Measurements from ENCODE around the gene MPI.
"Not testable (repeated sequence)": the region's sequence is repeated elsewhere in the genome, so short reads cannot be mapped to it uniquely, and the experiment has no call there.

MPI gene

DNA sequence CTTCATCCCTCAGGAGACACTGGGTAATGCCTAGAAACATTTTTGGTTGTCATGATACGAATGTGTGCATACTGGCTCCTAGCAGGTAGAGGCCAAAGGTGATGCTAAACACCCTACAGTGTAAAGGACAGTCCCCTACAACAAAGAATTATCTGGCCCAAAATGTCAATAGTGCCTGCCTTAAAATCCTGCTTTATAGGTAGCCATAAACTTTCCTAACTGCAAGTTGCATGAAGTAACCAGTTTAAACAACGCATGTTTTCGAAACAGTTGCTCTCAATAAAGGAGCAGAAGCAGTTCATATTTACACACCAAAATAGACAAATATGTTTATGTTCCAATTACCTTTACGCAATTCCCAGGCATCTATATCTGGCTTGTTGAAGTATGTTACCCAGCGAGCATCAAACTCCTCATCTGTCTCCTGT is 38.9 kb downstream of the MPI start:
- TF ChIP-seq, protein P1, sequence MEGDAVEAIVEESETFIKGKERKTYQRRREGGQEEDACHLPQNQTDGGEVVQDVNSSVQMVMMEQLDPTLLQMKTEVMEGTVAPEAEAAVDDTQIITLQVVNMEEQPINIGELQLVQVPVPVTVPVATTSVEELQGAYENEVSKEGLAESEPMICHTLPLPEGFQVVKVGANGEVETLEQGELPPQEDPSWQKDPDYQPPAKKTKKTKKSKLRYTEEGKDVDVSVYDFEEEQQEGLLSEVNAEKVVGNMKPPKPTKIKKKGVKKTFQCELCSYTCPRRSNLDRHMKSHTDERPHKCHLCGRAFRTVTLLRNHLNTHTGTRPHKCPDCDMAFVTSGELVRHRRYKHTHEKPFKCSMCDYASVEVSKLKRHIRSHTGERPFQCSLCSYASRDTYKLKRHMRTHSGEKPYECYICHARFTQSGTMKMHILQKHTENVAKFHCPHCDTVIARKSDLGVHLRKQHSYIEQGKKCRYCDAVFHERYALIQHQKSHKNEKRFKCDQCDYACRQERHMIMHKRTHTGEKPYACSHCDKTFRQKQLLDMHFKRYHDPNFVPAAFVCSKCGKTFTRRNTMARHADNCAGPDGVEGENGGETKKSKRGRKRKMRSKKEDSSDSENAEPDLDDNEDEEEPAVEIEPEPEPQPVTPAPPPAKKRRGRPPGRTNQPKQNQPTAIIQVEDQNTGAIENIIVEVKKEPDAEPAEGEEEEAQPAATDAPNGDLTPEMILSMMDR (IDR thresholded peaks at IDR 0.05; ENCODE audit: insufficient read depth, low read length, poor library complexity, severe bottlenecking), result no peak
- no peaks in the 10 kb centered on the region for H3K27me3 ChIP-seq (replicated peaks; ENCODE audit: control insufficient read depth, insufficient read depth, low read length)
- no peak overlapping the region for H3K4me3 ChIP-seq (replicated peaks; ENCODE audit: low read depth, low read length)
- peaks cover 9% of the 10 kb centered on the region for H3K36me3 ChIP-seq (ENCODE audit: control insufficient read depth, insufficient read depth, low read length)
- no peak for DNase-seq (ENCODE audit: extremely low read depth, insufficient read length)

DNA sequence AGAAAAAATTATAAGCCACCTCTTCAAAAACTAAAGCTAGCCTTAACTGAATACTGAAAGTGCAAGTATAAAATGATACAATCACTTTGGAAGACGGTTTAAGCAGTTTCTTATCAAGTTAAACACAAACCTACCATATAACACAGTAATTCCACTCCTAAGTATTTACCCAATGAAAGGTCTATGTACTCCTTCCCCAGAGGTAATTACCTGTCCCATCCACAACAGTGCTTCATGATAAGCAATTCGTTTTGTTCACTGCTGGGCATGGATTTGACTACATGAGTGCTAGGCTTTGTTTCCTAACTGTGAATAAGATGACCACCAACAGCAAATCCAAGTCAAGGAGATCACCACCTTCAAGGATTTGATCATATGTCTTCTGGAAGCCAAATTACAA is 43.7 kb downstream of the MPI start:
- H3K36me3 ChIP-seq (ENCODE audit: control insufficient read depth, insufficient read depth, low read length), result peaks cover 5% of the 10 kb centered on the region
- no peak for DNase-seq (ENCODE audit: extremely low read depth, insufficient read length)
- no peaks in the 10 kb centered on the region for H3K27me3 ChIP-seq (replicated peaks; ENCODE audit: control insufficient read depth, insufficient read depth, low read length)
- TF ChIP-seq, protein P1 (IDR thresholded peaks at IDR 0.05; ENCODE audit: insufficient read depth, low read length, poor library complexity, severe bottlenecking), result no peak
- H3K4me3 ChIP-seq (replicated peaks; ENCODE audit: low read depth, low read length), result no peak overlapping the region

DNA sequence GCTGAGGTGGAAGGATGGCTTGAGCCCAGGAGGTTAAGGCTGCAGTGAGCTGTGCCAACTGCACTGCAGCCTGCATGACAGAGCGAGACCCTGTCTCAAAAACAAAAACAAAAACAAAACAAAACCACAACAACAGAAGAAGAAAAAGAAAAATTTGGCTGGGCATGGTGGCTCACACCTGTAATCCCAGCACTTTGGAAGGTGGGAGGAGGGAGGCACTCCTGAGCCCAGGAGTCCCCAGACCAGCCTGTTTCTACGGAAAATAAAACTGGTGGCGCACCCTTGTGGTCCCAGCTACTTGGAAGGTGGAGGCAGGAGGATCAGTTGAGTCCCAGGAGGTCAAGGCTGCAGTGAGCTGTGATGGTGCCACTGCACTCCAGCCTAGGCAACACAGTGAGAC is 45.4 kb downstream of the MPI start:
- not testable (repeated sequence) for H3K36me3 ChIP-seq (ENCODE audit: control insufficient read depth, insufficient read depth, low read length); H3K4me3 ChIP-seq (replicated peaks; ENCODE audit: low read depth, low read length); DNase-seq (ENCODE audit: extremely low read depth, insufficient read length); H3K27me3 ChIP-seq (replicated peaks; ENCODE audit: control insufficient read depth, insufficient read depth, low read length)
- TF ChIP-seq, protein P1 (IDR thresholded peaks at IDR 0.05; ENCODE audit: insufficient read depth, low read length, poor library complexity, severe bottlenecking), result peak; percentile 14

DNA sequence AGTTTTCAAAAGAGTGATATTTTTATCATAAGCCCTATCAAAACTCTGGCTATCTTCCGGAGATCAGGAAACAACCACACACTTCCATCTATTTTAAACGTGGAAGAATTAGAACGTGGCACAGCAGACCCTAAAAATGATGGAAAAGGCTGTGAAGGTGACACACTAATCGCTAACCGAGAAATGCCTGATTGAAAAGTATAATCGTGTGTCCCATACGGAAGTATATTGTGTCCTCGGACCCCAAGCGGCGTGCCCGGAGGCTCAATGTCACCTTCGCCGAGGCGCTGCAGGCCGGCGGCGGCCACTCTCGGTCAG is 47.4 kb downstream of the MPI start:
- no peaks in the 10 kb centered on the region for H3K27me3 ChIP-seq (replicated peaks; ENCODE audit: control insufficient read depth, insufficient read depth, low read length)
- no peaks in the 10 kb centered on the region for H3K36me3 ChIP-seq (ENCODE audit: control insufficient read depth, insufficient read depth, low read length)
- peak overlapping the region; percentile 99 for H3K4me3 ChIP-seq (replicated peaks; ENCODE audit: low read depth, low read length)
- DNase-seq (ENCODE audit: extremely low read depth, insufficient read length), result no peak
- TF ChIP-seq, protein P1 (IDR thresholded peaks at IDR 0.05; ENCODE audit: insufficient read depth, low read length, poor library complexity, severe bottlenecking), result no peak

DNA sequence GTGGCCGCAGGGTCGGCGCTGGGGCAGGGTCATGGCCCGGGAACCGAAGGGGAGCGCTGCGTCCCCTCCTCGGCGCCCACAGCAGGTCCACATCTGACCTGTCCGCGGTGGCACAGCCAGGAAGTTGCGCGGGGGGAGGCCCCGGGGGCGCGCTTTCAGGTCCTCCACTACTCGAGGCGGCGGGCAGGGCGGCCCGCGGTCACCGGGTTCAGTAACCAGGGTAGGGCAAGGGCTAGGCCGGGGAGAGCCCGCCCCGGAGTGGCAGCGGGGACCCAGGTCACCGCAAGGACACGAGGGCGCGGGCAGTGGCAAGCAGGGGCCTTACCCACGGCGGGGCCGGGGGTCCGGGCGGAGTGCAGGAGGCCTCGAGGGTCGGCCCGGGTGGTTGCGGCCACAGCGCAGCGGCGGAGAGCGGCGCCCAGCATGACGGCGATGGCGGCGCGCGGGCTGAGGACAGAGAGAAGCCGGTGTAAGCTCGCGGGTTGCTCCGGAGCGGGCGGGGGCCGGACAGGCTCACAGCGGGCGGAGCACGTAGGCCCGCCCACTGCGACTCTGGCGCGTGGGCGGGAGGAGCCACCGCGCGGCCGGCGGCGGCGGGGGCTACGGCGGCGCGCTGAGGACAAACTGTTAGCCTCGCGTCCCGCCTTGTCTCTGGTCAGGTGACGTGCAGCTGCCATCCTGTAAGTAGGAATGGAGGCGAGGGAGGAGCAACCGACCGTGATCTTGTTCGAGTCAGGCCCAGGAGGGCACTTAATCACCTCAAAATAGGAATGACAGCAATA is 47.9 kb downstream of the MPI start, which contains the start of gene COX5A:
COX5A (minus strand) TSS at position 484 of the 782 bp plus-strand sequence; CDS start at position 425, 59 bp downstream.
- Histone ChIP-seq H3K4me3 (replicated peaks; ENCODE audit: low read depth, low read length) (peak within 1 kb of the TSS; percentile 99), H3K36me3 (ENCODE audit: control insufficient read depth, insufficient read depth, low read length) (no peaks in the 10 kb centered on the region), H3K27me3 (replicated peaks; ENCODE audit: control insufficient read depth, insufficient read depth, low read length) (no peaks in the 10 kb centered on the region)
- TF ChIP-seq, protein P1 (IDR thresholded peaks at IDR 0.05; ENCODE audit: insufficient read depth, low read length, poor library complexity, severe bottlenecking), result no peak
- peak; percentile 98 for DNase-seq (ENCODE audit: extremely low read depth, insufficient read length)
